ENCODE measurements around the gene MAMLD1.

MAMLD1 gene

DNA sequence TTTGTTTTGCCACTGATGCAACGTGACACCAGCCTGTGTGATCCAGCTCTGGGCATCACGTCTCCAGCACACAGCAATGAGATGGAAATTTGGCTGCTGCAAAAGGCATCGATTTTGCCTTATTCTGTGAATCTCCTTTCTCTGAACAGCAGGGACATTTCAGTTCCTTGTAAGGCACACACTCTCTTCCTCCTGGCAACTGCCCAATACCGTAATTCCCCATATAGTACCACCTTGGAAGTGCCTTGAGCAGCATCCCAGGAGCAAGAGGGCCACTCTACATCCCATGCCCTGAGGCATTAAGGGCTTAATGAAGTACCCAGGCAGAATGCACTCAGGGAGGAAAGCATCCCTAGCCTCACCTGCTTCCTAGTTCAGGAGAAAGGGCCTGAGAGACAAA lies 10.5 kb upstream of the MAMLD1 start:
- no peak for DNase-seq (ENCODE audit: low spot score)

DNA sequence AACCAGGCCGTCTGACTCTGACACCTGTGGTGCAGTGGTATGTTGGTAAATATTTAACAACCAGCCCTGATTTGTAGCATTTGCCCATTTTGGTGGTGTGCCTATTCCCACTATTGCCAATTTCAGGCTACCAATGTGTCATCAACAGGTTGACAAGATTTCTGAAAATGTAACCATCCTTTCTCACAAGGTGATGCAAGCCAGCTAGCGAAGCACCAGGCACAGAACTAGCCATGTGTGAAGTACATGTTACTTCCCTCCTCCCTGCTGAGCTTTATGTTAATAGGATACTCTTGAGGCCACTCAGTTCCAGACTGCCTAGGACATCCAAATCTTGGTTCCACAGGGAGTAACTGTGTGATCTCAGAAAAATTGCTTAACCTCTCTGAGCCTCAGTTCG lies 7.2 kb upstream of the MAMLD1 start:
- DNase-seq (ENCODE audit: low spot score), result no peak

DNA sequence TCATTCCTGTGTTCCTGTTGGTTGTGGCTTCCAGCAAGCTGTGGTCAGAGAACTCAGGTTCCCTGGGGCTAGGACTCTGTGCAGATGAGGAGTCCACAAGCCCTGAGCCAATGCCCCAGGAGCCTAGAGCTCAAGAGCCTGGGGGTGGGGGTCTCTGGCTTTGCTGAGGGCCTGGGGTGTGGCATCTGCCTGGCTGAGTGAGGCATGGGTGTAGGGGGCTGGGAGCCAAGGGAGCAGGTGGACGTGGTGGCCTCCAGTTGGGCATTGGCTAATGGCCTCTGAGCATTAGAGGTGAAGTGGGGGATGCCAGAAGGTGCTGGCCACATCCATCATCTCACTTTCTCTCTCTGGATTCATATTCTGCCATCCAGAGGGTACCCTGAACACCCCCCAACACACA lies 5.3 kb upstream of the MAMLD1 start:
- DNase-seq (ENCODE audit: low spot score), result no peak

DNA sequence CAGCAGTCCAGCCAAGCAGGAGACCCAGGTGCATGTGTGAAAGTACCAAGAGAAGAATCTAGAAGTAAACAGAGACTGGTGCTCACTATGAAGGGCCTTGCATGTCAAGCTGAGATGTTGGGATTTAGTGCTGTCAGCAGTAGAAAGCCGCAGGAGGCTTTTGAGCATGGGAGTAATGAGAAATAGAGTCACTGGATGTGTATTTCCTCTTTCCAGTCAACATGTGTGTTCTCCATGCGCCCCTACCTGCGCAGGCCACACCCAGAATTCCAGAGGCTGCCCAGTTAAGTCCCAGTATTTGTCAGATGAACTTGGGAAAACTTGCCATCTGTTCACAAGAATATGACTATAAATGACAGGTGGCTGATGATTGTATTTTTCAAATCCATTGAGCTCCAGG lies 4.5 kb upstream of the MAMLD1 start:
- DNase-seq (ENCODE audit: low spot score), result no peak

DNA sequence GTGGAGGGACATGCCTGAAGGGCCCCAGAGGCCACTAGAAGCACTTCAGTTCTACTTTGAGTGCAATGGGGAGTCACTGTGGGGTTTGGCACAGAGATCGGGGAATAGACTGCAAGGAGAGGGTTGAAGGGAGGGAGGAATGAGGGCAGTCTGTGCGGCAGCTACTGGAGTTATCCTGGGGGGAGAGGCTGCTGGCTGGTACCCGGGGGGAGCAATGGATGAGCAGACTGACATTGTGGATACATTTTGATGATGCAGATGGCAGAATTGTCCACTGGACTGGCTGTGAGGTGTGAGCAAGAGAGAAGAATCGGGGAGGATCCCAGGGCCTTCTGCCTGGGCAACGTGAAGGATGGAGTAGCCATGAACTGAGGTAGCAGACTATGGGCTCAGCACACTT lies 2.8 kb upstream of the MAMLD1 start:
- no peak for DNase-seq (ENCODE audit: low spot score)

DNA sequence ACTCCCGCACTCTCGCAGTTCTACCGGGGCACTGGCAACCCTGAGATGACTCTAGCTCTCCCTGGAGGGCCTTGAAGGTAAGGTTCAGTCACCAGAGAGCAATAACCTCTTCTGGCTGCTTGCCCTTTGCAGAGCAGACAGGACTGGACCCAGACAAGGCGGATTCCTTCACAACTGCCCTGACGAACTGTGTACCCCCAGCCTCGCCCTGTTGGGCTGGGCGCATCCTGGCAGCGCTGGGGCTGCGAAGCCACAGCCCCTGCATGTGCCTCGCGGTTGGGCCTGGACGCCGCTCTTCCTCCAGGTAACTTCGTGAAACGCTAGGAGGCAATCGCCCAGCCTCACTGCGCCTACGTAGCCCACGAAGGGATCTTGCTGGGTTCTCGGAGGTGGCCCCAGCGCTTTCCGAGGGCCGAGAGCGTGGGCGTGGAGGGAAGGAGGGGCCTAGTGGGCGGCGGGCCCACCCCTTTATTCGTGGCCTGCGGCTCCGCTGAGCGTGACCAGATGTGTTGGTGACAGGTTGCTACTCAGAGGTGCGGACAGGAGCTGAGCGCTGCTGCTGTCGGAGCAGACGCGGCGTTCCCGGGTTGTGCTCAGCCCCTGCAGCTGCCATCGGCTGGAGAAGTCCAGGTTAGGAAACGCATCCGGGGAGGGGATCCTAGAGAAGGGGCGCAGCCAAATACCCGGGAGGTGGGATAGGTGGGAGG lies 1.9 kb upstream of the MAMLD1 start:
- DNase-seq (ENCODE audit: low spot score), result no peak

DNA sequence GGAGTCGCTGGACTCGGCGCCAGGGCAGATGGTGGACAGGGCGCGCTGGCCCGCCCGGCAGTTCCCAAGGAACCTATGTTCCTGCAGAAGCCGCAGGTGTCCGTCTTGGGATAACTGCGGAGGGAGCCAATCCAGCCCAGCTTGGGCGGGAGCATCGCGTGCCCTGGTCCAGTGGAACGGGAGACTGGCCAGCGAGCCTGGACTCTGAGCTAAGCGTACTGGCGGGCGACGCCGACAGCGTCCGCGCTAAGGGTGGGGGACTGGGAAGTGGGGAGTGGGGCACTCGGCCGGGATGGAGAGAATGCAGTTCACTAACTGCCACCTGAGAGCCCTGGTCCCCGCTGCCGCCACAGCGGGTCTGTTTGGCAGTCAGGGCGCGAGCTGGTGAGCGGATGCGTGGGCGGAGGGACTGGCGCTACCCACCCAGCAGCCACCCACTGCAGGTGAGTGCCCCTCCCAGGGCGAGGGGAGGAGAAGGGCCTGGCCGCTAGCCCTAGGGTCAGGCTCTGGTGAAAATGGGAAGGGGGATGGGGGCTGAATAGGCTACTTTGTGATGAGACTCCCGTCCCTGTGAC lies 1.3 kb upstream of the MAMLD1 start:
- no peak for DNase-seq (ENCODE audit: low spot score)

DNA sequence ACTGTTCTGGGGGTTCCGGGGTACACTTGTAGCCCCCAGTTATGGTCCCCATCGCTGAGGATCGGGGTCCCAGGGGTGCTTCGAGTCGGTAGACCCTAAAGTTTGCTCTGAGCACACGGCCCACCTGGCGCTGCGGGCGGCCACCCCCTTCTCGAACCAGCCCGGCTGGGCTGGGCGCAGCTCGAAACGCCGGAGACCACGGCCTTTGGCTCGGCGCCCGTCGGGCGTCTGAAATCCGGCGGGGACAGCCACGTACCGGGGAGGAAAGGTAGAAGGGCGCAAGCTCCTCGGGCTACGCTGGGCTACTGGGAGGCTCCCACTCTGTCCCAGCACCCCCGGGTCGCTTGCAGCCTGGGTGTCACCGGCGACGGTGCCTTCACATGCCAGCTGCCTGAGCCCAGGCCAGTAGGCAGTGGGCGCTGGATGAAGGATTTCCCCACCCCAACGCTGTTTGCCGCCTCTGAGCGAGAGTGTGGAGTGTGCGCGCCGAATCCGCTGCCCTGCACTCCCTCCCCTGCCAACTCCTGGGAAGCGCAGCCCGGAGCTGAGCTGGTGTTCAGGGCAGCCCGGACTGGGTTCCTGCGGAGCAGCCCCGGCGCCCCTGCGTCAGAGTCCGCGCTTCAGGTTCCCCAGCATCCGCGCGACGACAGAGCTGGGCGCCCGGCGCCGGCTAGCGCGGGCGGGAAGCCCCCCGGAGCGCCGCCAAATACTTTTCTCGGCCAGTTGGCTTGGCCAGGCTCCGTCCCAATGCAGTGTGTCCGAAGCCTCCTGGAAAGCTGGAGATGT lies 637 bp downstream of the MAMLD1 start:
- DNase-seq (ENCODE audit: low spot score), result no peak

DNA sequence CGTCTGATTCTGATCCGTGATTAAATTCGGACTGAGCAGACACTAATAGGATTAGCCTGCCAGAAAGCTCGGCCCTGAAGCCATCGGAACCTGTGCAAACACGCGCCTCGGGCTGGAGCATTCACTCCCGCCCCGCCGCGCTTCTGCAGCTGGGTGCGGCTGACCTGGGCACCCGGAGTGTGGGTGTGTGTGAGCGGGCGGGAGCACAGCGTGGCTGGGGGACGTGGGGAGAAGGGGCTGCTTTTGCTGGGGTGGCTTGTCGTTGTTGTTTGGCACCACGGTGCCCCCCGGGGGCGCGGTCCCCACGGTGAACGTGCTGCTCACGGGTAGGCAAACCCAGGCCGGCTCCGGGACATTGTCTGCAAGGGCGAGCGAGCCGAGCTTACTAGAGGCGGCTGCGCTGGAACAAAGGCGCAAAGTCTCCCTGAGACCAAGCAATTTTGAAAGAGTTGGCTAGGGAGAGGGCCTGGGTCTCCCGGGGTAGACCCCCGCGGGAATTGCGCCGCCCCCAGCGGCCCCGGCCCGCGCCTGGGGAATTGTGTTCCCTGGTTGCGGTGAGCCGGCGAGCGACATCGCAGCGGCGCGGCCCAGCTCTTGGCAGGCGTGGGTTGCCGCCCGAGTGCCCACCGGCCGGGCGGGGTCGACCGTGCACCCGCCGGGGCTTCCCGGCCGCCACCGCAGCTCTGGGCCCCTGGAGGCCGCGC lies 1.4 kb downstream of the MAMLD1 start:
- DNase-seq (ENCODE audit: low spot score), result no peak

DNA sequence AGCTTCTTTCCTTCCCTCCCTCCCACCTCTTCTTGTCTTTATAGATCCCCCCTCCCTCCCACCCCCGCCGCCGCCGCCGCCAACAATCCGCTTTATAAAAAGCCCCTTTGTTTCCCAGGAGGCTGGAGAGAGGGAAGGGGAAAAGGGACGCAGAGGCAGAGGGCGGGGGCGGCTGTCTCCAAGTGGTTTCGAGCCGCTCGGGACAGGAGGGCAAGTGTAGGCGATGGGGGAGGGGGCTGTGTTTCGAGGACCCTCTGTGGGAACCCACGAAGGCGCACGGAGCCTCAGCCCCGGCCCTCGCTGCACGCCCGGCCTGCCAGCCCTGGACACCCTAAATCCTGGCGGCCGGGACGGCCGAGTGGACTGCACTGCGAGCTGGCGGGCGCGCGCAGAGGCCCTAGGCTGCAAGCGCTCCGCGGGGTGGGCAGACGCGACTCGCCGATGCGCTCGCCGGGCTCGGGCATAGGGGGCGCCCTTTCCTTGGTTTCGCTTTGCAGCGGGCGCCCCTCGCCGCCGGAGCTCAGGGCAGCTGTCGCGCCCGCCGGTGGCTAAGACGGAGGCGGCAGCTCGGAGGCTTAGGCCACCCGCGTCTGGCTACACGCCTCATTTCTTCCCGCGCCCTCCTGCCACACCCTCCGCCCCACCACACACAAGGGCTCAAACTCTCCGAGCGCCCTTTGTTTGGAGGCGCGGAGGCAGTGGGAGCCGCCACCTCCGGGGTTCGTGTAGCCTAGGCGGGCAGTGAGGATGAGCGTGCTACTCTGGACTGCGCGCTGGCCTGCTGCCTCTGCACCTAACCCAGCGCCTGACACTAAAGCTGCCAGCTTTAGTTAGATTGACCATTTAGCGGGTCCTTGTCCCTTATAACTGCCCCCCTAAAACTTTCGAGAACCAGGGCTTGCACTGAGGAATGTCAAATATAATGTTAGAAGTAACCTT lies 2.2 kb downstream of the MAMLD1 start:
- peak; percentile 29 for DNase-seq (ENCODE audit: low spot score)

DNA sequence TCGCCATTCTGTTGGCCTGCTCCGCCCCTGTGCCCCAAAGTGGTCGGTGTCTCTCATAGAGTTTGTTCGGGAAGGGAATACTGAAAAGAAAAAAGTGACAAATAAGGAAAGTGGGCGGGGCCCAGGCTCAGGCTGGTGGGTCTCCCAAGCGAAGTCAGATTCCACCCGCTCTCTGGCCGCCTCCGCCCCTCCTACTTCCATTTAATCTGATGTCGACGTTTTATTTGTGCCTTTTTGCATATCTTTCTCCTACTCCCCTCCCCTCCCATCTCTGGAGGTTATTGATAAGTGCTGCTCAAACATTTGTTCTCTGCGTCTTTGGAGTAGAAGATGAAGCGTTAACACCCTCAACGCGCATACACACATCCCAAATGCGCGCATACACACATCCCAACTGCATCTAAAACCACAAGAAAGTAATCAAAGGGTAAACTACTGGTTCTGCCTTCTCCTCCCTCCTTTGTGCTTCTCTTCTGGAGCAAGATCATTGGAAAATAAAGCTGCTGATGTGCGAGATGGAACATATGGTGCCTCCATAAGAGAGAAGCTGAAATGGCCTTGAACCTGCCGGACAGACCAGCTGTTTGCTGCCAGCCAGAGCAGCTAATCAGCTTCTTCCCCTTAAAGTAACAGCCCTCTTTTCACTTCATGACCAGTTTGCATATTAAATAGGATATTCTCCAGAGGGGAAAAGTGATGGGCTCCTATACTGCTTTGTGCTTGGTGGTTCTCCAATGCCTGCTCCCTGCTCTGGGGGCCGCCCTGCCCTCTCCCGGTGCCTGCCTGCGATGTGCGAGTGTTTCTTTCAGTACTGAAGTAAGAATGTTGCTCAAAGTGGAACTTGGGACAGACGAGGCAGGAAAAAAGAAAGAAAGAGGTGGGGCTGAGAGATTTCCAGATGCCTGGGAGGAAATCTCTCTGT lies 3.1 kb downstream of the MAMLD1 start:
- no peak for DNase-seq (ENCODE audit: low spot score)

DNA sequence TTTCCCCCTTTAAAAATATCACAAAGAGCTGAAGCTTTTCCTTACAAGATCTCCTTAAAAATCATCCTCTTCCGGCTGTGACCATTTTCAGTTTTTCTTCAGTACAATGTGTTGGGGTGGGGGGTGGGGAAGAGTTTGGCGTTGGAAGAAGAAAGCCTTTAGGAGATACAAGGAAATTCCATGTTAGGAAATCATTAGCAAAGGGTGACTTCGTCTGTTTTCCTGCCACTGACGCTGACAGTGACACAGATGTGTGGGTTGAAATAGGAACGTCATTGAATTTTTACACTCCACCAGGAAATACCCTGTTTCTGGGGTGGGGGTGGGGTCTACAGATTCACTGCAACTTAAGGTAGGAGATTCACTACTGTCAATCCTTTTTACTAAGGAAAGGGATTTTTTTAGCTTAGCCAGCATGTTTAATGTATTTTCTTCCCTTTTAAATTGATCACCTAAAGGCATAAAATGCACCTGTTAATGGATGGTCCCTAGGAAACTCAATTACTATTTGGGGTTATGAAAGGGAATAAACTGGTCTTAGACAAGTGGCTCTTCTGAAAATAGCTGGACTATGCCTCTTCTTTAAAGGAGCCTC lies 3.9 kb downstream of the MAMLD1 start:
- no peak for DNase-seq (ENCODE audit: low spot score)

DNA sequence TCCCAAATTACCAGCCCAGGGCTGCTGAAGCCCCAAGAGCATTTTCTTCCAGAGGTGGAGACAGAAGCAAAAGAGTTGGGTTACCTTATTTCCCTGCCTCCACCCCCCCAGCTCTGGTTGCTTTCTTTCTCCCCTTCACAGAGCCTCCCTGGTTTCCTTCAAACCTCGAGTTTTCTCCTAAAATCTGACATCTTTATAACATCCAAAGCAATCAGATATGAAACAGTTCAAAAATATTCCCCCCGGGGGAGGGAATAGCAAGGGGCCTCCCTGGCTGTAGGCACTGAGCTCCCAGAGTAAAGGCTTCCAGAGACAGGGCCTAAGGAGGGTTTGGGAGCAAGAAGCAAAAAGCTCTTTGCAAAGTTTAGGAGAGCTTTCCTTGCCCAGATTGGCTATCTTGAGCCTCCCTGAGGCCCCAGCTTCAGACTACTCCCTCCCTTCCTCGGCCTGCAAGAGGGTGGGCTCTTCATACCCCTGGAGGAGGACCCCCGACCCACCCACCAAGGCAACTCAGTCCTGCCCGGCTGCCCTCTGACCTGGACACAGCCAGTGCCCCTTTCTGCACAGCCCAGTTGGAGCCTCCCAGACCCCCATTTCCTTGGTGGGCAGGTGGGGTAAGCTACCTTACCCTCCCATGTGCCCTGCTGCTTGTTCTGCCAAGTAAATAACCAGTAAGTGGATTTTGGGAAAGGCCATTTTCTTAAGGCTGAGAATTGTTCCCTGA lies 7.6 kb downstream of the MAMLD1 start:
- DNase-seq (ENCODE audit: low spot score), result no peak

DNA sequence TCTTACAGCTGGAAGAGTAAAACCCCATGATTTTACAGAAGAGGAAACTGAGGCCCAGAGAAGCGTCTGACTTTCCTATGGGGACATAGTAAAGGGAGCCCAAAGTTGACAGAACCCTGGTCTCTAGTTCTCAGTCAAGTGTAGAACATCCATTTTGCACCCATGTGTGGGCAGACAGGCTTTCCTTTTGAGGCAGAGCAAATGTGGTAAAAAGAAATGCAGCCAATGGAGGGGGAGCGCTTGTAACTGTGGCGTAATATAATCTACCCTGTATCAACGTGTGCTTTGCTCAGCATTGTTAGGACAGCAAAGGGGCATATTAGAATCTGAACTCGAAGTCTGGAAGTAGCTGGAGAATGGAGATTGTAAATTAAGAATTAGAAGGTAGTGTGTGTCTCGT lies 8.8 kb downstream of the MAMLD1 start:
- no peak for DNase-seq (ENCODE audit: low spot score)

DNA sequence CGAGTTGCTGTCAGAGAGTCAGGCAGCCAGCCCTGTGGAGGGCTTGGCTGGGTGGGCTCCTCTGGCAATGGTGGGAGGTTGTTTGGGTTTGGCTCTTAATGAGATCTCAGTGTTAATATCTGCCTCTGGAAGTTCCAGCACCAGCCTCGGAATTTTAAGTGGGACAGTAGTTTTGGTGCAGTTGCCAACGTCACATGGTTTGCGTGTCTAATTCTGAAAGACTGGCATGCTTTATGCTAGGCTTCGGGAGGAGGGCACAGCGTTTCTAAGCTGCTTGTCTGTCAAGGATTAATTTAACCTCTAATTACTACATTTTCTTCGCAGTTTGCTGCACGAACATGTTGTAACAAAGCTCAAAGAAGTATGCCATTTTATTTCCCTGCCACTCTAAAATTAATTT lies 9.2 kb downstream of the MAMLD1 start:
- DNase-seq (ENCODE audit: low spot score), result no peak

DNA sequence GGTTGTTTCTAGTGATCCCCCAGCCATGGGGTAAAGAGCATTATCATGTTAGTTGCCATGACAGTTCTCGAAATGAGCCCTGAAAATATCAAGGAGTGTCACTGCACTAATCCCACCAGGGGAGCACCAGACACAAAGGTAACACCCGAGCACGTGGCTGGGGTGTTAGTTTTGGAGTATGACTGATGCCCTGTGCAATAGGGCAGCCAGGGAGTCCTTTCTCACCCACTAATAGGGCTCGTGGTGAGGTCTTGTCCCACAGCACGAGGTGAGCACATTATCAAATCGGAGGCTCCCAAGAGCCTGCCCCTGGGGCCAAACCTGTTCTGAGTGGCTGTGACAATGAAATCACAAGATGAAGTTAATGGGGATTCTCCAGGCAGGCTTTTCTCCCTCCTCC lies 9.6 kb downstream of the MAMLD1 start:
- DNase-seq (ENCODE audit: low spot score), result no peak

DNA sequence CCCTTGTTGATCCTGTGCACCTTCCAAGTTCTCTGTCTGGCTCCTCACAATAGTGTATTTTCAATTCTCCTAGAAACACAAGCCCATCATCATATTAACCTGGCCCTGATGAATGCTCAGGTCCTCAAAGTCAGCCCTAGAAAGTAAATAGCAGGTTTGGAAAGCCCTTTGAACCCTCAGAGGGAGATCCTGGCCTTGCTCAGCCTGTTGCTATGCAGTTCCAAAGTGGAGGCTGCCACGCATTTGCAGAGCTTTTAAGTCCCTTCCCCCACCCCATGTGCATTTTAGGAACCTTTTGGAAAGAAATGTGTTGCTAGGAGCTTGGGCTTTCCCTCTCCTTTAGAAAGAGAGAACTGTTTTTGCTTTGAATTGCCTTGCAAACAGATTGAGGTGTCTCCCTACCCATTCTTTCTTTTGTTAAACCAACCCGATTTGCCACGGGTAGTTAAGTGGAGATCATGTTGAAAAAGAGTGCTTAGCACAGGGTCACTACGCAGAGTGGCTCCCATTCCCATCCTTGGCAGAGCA lies 12.2 kb downstream of the MAMLD1 start:
- no peak for DNase-seq (ENCODE audit: low spot score)

DNA sequence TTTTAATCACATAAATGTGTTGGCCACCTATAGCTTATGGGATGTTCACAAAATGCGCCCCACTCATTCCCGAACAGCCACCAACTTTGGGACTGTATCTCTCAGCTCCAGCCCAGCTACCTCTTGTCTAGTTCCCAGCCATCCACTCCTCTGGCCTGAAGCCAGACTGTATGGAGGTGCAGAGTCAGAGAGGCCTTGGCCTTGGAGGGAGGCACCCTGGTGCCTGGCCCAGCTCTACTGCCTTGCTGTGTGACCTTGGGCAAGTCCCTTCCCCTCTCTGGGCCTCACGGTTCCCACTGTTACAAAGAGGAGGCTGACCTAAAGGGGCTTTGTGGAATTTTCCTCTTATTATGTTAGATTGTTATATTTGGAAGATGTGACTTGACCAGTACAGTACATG lies 13.9 kb downstream of the MAMLD1 start:
- no peak for DNase-seq (ENCODE audit: low spot score)

DNA sequence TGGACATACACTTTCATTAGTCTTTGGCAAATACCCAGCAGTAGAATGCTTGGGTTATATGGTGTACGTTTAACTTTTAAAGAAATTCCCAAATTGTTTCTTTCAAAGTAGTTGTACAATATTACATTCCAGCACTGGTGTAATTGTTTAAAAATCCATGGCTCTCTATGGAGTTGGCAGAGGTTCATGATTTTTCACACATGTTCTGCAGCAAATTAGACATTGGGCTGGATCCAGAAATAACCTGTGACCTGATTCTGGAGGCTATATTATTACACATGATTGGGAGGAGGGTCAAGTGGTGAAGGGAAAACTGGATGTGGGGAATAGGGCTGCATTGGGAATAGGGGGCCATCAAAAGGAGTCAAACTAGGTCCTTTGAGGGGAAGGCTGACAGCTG lies 41.9 kb downstream of the MAMLD1 start:
- DNase-seq (ENCODE audit: low spot score), result no peak

All from SK-N-DZ (cell line).